ENCODE data around the gene EDIL3.
"Not testable (repeated sequence)": the region's sequence is repeated elsewhere in the genome, so short reads cannot be mapped to it uniquely, and the experiment has no call there.

The EDIL3 gene

GRCh38 chr5:84376346-84376745 lies 8.3 kb downstream of the EDIL3 start:
- no peak for DNase-seq

DNA sequence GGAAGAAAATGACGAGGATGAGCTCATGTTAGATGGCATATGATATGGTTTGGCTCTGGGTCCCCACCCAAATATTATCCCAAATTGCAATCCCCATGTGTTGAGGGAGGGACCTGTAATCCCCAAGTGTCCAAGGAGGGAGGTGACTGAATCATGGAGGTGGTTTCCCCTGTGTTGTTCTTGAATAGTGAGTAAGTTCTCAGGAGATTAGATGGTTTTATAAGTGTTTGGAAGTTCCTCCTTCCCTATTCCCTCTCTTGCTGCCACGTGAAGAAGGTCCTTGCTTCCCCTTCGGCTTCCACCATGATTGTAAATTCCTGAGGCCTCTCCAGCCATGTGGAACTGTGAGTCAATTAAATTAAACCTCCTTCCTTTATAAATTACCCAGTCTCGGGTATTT lies 10.1 kb downstream of the EDIL3 start:
- DNase-seq = no peak

DNA sequence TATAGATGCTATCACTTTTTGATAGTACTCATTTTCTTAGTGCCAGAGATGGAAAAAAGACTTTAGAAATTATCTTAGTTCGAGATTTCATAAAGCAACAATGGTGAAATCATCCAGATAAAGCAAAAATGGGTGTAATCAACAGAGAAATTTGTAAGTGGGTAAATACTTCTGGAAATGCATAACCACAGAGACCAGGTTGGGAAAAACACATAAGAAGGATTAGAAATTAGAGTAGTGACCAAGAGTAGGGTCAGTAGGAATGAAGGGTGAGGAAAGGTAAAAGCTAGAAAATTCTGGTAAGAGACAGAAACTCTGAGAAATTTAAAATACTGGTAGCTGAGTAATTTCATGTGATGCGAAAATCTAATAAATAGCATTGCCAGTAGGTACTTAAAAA lies 11.2 kb downstream of the EDIL3 start:
- no peak for DNase-seq

DNA sequence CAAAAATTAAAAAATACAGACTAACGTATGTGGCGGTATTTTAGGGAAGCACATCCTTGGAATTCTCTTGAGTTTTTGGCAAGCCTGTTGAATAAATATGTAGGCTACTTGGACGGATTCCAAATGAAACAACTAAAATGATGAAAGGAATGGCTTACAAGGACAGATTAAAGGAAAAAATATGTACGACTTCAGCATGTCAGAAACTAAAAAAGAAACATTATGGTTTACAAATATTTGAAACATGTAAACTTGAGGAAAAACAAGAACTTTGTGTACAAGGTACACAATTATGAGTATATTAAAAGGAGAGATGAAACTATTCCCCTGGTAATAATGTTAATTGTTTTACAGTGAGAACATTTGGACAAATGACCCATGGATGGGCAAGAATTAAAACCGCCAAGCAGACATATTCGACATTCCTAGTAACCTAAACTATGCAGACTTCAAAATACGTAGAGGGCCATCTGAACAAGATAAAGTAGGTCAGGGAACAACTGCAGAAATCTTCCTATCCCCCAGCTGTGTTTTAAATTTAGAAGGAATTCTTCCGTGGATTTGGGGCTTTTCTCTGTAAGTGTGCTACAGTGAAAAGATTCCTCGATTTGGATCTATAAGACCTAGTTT lies 12.5 kb downstream of the EDIL3 start:
- DNase-seq = no peak

- DNase-seq = no peak
Observed at GRCh38 chr5:84370176-84370575, 14.5 kb downstream of the EDIL3 start.

DNA sequence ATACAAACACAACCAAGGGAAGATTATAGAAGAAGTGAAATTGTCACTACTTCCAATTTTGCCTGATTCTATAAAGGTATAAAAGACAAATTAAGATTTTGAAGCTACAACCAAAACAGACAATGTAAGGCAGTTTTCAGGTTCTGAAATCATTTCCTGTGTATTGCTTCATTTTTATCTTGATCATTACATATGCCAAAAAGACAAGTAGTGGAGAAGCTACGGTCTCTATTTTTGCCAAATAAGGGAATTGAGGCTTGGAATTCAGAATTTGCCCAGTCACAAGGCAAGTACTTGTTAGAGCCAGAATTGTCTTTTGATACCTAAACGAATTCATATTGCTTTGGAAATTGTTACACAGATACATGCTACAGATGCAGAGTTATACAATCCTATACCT lies 20.6 kb downstream of the EDIL3 start:
- DNase-seq = no peak

DNA sequence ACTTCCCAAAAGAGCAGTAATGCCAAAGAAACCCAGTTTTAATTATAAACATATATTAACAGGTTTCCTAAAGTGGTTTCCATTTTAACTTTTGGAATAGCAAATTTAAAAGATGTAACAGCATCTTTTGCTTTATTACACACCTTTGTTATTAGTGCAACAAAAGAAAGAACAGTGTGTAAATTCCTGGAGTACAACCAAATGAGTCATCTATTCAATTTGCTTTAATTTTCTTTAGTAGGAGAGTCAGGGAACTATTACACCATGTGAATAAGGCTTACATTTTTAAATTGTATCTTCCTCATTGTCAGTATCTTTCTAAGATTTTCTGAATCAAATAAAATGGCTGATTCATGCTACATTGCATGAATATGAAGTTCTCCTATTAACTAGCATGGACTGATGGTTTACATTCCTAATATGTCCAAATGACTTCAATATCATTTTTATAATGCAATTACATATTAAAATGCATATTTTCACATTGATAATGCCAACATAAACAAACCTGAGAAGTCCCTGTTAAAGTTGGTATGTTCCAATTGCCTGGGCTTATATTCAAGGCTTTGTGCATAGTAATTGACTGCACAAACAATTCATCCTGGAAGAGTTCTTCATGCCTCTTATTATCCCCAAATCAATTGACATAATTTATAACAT lies 22.5 kb downstream of the EDIL3 start:
- DNase-seq = no peak

DNA sequence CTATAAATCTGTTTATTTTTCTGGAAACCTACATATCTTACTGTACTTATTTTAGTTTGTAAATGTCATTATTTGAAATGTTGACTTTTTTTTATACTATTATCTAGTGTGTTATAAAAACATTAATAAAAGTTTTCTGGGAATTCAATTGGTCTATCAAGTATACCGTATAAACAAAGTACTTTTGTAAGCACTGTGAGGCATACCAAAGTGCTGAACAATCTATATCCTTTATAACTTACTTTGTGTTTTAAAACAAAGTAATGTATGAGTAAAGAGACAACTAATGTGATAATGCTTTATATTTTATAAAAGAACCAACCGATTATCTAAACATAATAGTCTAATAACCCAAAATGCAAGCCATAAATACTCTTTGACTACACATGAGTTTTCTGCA lies 23.1 kb downstream of the EDIL3 start:
- no peak for DNase-seq

GRCh38 chr5:84360056-84360455 lies 24.6 kb downstream of the EDIL3 start:
- DNase-seq = no peak

- DNase-seq = no peak
Observed at GRCh38 chr5:84354101-84354500, 30.6 kb downstream of the EDIL3 start.

GRCh38 chr5:84344788-84345187 lies 39.9 kb downstream of the EDIL3 start:
- DNase-seq = no peak

DNA sequence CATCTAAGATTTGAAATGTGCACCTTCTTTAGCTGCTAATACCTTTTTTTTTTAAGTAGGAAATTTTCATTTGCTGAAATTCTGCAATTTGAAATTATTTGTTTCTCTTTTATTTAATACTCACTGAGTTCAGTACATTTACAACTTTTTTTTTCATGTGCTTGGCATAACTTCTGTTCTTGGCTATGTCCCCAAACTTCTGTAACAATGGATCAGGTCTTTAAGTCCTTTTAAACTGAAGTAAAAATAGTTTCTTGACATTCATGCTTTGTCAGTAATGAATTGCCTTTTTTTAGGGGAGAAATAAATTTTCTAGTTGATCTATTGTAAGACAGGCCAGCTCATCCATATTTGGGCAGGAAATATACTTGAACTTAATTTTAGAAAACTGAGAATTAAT lies 41.5 kb downstream of the EDIL3 start:
- no peak for DNase-seq

- no peak for DNase-seq
Observed at GRCh38 chr5:84332106-84332505, 52.6 kb downstream of the EDIL3 start.

DNA sequence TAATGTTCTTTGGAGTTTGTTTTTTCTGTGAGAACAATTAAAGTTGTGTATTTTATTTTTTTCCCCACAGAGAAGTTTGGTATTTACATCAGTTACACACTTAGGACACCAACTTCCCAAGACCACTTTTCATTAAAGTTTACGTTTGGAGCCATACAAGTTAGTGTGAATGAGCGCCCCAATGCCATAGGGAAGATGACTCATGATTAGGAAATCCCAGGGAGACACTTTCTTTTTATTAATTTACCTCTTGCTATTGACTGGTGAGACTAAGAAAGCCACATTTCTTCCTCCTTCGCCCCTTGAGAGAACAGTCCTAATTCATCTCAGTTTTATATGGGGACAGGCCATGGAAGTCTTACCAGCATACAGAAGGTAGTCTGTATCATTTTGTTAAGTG lies 57.1 kb downstream of the EDIL3 start:
- no peak for DNase-seq

GRCh38 chr5:84322646-84323045 lies 62.0 kb downstream of the EDIL3 start:
- no peak for DNase-seq

DNA sequence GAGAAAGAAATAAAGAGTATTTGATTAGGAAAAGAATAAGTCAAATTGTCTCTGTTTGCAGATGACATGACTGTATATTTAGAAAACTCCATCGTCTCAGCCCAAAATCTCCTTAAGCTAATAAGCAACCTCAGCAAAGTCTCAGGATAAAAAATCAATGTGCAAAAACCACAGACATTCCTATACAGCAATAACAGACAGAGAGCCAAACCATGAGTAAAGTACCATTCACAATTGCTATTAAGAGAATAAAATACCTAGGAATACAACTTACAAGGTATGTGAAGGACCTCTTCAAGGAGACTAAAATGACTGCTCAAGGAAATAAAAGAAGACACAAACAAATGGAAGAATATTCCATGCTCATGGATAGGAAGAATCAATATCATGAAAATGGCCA lies 66.9 kb downstream of the EDIL3 start:
- not testable (repeated sequence) for DNase-seq

- DNase-seq = not testable (repeated sequence)
Observed at GRCh38 chr5:84312280-84312679, 72.4 kb downstream of the EDIL3 start.

- not testable (repeated sequence) for DNase-seq
Observed at GRCh38 chr5:84309850-84310249, 74.8 kb downstream of the EDIL3 start.

GRCh38 chr5:84306601-84307000 lies 78.1 kb downstream of the EDIL3 start:
- no peak for DNase-seq

GRCh38 chr5:84304599-84304998 lies 80.1 kb downstream of the EDIL3 start:
- no peak for DNase-seq

DNA sequence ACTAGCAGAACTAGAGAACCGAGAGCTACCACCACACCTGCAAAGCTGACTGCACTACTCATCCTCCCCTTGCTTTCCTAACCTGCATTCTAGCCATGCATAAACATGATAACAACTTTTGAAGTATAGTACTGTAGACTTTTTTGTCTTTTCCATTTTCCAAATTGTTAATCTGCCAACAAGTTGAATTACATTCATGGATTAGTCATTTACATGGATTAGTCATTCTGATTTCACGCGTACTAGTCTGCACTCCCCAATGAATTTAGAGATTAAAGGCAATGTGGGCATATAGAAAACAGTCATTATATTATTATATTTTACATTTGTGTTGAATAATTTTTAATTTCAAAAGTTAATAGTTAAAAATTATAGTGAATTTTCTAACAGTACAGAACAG lies 81.4 kb downstream of the EDIL3 start:
- DNase-seq = no peak

GRCh38 chr5:84301535-84301934 lies 83.1 kb downstream of the EDIL3 start:
- no peak for DNase-seq

DNA sequence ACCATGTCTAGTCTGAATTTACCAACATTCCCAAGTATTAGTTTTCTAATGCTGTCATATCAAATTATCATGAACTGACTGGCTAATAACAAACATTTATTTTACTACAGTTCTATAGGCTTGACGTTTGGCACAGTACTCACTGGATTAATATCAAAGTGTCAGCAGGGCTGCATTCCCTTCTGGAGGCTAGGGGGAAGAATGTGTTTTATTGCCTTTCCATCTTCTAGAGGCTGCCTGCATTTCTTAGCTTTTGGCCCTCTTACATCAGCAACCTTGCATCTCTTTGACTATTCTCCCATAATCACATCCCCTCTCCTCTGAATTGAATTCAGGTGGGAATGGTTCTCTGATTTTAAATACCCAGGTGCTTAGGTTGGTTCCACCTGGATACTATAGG lies 84.7 kb downstream of the EDIL3 start:
- DNase-seq = no peak

DNA sequence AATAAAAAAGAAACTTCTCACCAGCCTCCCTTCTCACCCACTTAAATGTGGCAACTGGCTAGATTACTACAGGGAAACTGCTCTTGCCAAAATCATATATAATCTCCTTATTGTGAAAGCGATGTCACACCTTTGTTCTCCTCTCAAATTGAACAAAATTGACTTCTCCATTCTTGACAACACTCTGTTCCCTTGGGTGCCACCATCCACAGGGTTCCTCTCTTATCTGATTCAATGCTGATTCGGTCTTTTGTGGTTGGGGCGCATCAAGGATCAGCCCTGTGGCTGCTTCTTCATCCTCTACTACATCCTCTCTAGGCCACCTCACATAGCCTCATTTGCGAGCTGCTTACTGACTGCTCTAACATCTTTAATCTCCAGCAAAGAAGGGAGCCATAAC lies 86.1 kb downstream of the EDIL3 start:
- no peak for DNase-seq

DNA sequence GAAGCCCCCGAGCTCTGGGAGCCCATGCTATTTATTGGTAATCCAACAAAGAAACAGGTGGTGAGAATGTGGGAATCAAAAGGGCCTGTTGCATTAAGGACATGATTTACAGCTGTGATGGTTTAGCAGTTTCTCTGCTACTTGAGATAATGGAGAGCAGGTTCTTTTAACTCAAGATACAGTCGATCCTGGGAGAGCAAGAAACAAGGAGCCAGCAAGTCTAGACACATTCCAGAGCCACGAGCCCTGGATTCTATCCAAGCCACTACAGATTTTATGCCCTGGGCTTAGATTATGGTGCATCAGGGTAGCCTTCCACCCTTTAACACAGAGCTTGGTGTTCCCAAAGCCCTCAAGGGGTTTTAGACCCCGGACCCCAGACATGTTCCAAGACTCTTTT lies 87.0 kb downstream of the EDIL3 start:
- DNase-seq = not testable (repeated sequence)

Data from NCI-H2227 treated with DMSO at 0.1 percent for 48 hours (cell line).